ENCODE data around the gene SMIM32. TPM values are rescaled to one million over a fixed set of nuclear protein-coding genes. Genes with fewer than 3 reads are reported as not detected.

SMIM32 gene
- total and polyA plus RNA-seq, 2 of the 4 experiments (the other 2 are of a cell fraction), result not detected

- H2BK15ac ChIP-seq (ENCODE audit: low read depth, low read length), result no peak overlapping the region
- CTCF ChIA-PET, result no interaction called here
- intact Hi-C loops (cut with micrococcal nuclease) (no loop called here), in situ Hi-C loops (cut with MboI; ENCODE audit: low sequenced_read_pairs) (no loop called here), dilution Hi-C loops (cut with HindIII; ENCODE audit: low sequenced_read_pairs, unreplicated experiment) (no loop called here)
- no peaks in the 10 kb centered on the region for H3K9me1 ChIP-seq (ENCODE audit: insufficient read depth, low read length)
- H4K5ac ChIP-seq (ENCODE audit: low read depth, low read length), result no peak overlapping the region
- 33% methylated on average over 5 of the region's 7 CpGs; no CpG with 5 or more reads in 1 of the 2 experiments for WGBS, 2 experiments (ENCODE audit: extremely low coverage in 2 of 2, insufficient read length in 1 of 2)
- H2BK120ac ChIP-seq (ENCODE audit: low read depth, low read length), result no peak overlapping the region
- TF ChIP-seq BHLHE40 (IDR thresholded peaks at IDR 0.05; ENCODE audit: low read depth, low read length) (no peak), CHD1 (IDR thresholded peaks at IDR 0.05; ENCODE audit: low read depth, low read length) (no peak), ELK1 (IDR thresholded peaks at IDR 0.05; ENCODE audit: borderline replicate concordance, low read depth, low read length) (no peak), RAD21 (IDR thresholded peaks at IDR 0.05; ENCODE audit: low read length) (no peak), MAFK (IDR thresholded peaks at IDR 0.05; ENCODE audit: low read depth, low read length) (no peak), POLR2A (IDR thresholded peaks at IDR 0.05; ENCODE audit: low read depth, low read length) (no peak), RFX5 (IDR thresholded peaks at IDR 0.05; ENCODE audit: low read depth, low read length) (no peak), RCOR1 (IDR thresholded peaks at IDR 0.05; ENCODE audit: insufficient replicate concordance, low read length) (no peak), CEBPB (IDR thresholded peaks at IDR 0.05; ENCODE audit: low read depth, low read length) (no peak), NFE2L2 (IDR thresholded peaks at IDR 0.05; ENCODE audit: low read depth, low read length) (no peak), MXI1 (IDR thresholded peaks at IDR 0.05; ENCODE audit: borderline replicate concordance, low read depth, low read length) (no peak), CTCF (conservative IDR thresholded peaks at IDR 0.05; ENCODE audit: low read depth, low read length) (no peak)
- H4K91ac ChIP-seq (ENCODE audit: insufficient read depth, low read depth, low read length), result no peak overlapping the region
- no peak overlapping the region for H3K23ac ChIP-seq (ENCODE audit: low read depth, low read length)
- H2BK20ac ChIP-seq (ENCODE audit: low read depth, low read length), result no peak overlapping the region
- peaks cover 7% of the 10 kb centered on the region; the same call in 1 of the 2 replicates for H3K27me3 ChIP-seq (ENCODE audit: control insufficient read depth, insufficient read depth, low read length)
- no peak overlapping the region for H3K4me2 ChIP-seq (ENCODE audit: low read depth, low read length)
- H3K4me3 ChIP-seq (ENCODE audit: insufficient read depth, low read depth, low read length), result no peak overlapping the region
- no peak overlapping the region for H3K27ac ChIP-seq (ENCODE audit: insufficient read depth, low read length)
- H4K8ac ChIP-seq (ENCODE audit: low read depth in 2 of 2, low read length in 2 of 2), result no peak overlapping the region
- H3K4ac ChIP-seq (ENCODE audit: low read depth, low read length), result no peak overlapping the region
- no peak overlapping the region for H3K14ac ChIP-seq (replicated peaks; ENCODE audit: low read depth, low read length)
- no peak overlapping the region for H3K9ac ChIP-seq (ENCODE audit: low read depth, low read length)
- no peak overlapping the region for H3K18ac ChIP-seq (ENCODE audit: low read depth, low read length)
- DNase-seq (no peak), ATAC-seq (ENCODE audit: low read depth) (no peak)
- no peak overlapping the region for H2BK5ac ChIP-seq (ENCODE audit: low read depth, low read length, poor library complexity, severe bottlenecking)
- H2AK9ac ChIP-seq (replicated peaks; ENCODE audit: low read depth, low read length, poor library complexity), result no peak overlapping the region
- no peak overlapping the region for H2AFZ ChIP-seq (replicated peaks; ENCODE audit: low read length, poor library complexity)
- H3K56ac ChIP-seq (ENCODE audit: extremely low read depth, insufficient read depth, low read length), result no peak overlapping the region
- no peaks in the 10 kb centered on the region for H3K9me3 ChIP-seq (ENCODE audit: control insufficient read depth, insufficient read depth, low read length)
- no peak overlapping the region for H2AK5ac ChIP-seq (ENCODE audit: low read depth, low read length)
- H3K36me3 ChIP-seq (ENCODE audit: control insufficient read depth, insufficient read depth, low read length), result no peaks in the 10 kb centered on the region
- no peaks in the 10 kb centered on the region for H3K79me1 ChIP-seq (ENCODE audit: low read depth in 1 of 2, low read length in 2 of 2)
- POLR2A ChIA-PET (ENCODE audit: unreplicated experiment), result no interaction called here
- no peaks in the 10 kb centered on the region for H4K20me1 ChIP-seq (ENCODE audit: insufficient read depth, low read length)
- H3K4me1 ChIP-seq (ENCODE audit: control insufficient read depth, insufficient read depth, low read length), result no peaks in the 10 kb centered on the region
- BruUV-seq (replicated peaks), result no TSS peak
Measured at GRCh38 chr5:136228136-136228757, 35.3 kb upstream of the SMIM32 start.

Measured in IMR-90 (cell line).